ENCODE results near the gene CHRDL1.

The CHRDL1 gene

GRCh38 chrX:110741213-110741796 is 54.3 kb downstream of the CHRDL1 start:
- DNase-seq = no peak

DNA sequence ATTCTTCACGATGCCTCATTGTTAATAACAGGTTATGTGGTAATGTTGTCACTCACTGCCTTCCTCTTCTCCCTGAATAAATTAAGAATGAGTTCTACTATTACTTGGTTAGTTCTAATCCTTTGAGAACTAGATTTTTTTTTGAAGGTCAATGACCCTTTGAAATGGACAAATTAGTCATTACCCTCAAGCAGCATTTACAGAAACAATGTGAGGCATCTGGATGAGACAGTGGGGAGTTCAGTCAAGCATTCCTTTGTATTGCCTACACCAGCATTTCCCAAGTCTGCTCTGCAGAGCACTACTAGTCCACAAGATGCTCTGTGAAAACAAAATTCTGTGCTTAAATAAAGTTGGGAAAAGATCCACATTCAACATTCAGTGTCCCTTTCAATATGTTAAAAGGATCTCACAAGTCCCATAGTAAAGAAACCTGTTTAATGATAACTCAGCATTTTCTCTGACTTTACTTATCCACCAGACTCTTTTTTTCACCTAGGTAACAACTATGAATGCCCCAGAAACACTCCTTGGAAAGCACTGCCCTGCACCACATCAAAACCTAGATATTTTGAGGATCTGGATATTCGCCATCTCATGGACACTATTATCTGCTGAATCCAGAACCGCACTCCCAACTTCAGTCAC is 60.6 kb downstream of the CHRDL1 start:
- DNase-seq = no peak

GRCh38 chrX:110734271-110734670 is 61.3 kb downstream of the CHRDL1 start:
- no peak for DNase-seq

DNA sequence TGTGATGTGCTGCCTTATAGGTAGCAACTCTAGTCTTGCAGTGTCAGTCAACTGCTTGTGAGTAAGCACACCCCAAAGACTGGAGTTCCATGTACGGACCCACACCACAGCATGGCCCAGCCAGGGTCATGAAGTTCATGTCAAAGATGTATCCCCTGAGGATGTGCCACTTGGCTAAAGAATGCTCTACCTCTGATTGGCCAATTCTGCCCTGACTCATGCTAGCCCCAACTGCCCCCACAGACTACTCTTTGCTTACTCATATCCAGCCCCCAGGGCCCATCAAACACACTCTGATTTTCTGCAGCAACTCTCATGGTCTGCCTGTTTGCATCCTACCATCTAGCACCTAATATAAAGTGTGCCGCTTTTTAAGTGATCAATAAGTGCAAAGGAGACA is 62.5 kb downstream of the CHRDL1 start:
- no peak for DNase-seq

GRCh38 chrX:110732266-110732665 is 63.4 kb downstream of the CHRDL1 start:
- no peak for DNase-seq

GRCh38 chrX:110723844-110724243 is 71.8 kb downstream of the CHRDL1 start:
- no peak for DNase-seq

- DNase-seq = no peak
Observed at GRCh38 chrX:110722135-110722534, 73.5 kb downstream of the CHRDL1 start.

DNA sequence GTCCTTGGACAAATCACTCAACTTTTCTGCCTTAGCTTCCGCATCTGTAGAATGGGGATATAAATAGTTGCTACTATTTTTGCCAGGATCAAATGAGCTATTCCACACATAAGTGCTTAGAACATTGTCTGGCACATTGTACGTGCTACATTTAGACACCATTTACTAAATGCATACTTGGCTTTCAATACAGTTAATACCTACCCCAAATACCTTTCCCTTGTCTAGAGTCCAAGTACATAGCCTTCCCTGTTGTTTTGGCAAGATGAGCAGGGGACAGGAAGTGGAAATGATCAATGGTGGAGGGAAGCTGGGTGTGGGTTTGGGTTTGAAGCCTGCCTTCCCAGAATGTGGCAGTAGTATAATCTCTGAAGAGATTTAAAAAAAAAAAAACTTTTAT is 82.0 kb downstream of the CHRDL1 start:
- no peak for DNase-seq

GRCh38 chrX:110706446-110706845 is 89.2 kb downstream of the CHRDL1 start:
- no peak for DNase-seq

DNA sequence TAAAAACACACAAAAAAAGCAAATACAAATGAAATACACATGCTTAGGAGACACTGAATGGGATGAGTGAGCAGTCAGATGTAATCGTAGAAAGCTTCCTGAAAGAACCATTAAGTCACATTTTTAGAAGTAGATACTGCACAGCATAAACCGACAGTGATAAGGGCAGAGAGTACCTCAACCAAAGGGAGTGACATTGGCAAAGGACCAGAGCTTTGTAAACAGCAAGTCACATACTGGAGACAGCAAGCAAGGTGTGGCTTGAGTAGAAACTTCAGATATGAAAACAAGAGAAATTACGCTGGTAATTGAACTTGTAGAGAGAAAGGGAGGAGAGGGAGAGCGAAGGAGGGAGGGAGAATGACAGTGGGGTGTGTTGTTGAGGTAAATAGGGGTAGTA is 92.0 kb downstream of the CHRDL1 start:
- DNase-seq = no peak

GRCh38 chrX:110699109-110699508 is 96.5 kb downstream of the CHRDL1 start:
- no peak for DNase-seq

GRCh38 chrX:110698696-110699095 is 96.9 kb downstream of the CHRDL1 start:
- DNase-seq = no peak

GRCh38 chrX:110692866-110693265 is 102.8 kb downstream of the CHRDL1 start:
- DNase-seq = no peak

GRCh38 chrX:110691446-110691845 is 104.2 kb downstream of the CHRDL1 start:
- no peak for DNase-seq

DNA sequence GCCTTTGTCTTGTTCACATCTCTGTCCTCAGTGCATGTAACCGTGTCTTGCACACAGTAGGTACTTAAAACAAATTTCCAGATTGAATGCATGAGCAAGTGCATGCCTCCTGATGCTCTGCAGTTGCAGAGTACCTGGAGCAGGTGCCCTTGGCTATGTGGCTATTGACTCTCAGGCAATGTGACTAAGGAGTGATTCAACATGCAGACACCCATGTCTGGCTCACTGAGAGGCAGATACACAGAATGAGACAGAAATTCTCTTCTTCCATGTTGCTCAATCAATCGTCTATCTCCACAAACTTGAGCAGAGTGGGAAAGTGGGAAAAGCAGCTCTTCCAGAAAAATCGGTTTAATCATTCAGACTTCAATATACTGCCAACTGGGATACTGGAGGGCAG is 111.0 kb downstream of the CHRDL1 start:
- DNase-seq = no peak

GRCh38 chrX:110683925-110684324 is 111.7 kb downstream of the CHRDL1 start:
- DNase-seq = no peak

- DNase-seq = no peak
Observed at GRCh38 chrX:110678591-110678990, 117.0 kb downstream of the CHRDL1 start.

GRCh38 chrX:110675886-110676285 is 119.7 kb downstream of the CHRDL1 start:
- DNase-seq = no peak

DNA sequence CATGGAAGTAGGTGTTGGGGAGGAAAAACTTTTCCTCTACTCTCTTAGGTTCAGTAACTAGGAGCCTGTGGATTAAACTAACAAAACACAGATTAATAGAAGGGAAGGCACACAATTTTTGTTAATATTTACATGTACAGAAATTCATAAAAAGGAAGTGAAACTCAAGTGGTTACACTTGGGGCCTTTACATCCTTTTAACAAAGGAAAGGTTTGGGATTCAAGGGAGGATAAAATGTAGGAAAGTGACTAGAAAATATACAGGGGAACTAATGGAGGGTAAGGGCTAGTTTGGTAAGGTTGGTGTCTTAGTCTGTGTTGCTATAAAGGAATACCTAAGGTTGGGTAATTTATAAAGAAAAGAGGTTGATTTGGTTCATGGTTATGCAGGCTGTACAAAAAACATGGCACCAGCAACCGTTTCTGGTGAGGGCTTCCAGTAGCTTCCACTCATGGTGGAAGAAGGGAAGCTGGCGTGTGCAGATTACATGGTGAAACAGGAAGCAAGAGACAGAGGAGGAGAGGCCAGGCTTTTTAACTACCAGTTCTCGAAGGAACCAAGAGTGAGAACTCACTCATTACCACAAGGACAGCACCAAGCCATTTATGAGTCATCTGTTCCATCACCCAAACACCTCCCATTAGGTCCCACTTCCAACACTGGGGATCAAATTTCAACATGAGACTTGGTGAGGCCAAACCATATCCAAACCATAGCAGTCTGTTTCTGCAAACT is 124.4 kb downstream of the CHRDL1 start:
- DNase-seq = no peak

DNA sequence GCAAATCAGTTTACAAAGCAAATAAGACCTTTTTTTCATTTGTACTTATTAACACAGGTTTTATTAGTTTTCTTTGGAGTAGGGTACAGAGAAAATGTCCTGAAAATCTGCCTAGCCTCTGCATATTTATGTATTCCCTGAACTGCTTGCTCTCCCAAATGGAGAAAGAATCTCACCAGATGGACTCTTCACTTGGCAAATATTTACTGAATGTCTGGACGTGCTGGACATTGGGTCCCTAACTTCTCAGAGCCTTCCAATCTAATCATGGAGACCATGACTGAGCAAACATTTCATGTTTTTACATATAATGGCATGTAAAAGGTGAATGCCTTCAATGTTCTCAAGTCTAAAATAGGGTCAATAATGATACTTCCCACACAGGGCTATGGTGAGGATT is 126.0 kb downstream of the CHRDL1 start:
- no peak for DNase-seq

GRCh38 chrX:110667706-110668105 is 127.9 kb downstream of the CHRDL1 start:
- DNase-seq = no peak

- DNase-seq = no peak
Observed at GRCh38 chrX:110665223-110666002, 130.2 kb downstream of the CHRDL1 start.

DNA sequence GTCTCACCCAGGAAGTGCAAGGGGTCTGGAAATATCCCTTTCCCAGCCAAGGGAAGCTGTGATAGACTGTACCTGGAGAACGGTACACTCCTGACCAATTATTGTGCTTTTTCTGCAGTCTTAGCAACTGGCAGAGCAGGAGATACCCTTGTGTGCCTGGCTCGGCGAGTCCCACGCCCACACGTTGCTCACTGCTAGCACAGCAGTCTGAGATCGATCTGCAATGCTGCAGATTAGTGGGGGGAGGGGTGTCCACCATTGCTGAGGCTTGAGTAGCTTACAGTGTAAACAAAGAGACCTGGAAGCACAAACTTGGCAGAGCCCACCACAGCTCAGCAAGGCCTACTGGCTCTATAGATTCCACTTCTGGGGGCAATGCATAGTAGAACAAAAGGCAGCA is 138.5 kb downstream of the CHRDL1 start:
- DNase-seq = no peak
